GM12873 (cell line): ENCODE measurements around the gene DMTF1.
A peak's percentile ranks its signal among the peaks of the same experiment; 100 is the strongest.

Experiments
- TF ChIP-seq, protein P1 (sequence below): IDR thresholded peaks from 2 replicates; pipeline ENCODE4 v1.5.1; 2012; ENCODE audit warnings: low read depth, mild to moderate bottlenecking, moderate library complexity, low read length, control low read depth; ENCODE audit not compliant: insufficient read depth; ENCODE audit errors: missing control alignments

The DMTF1 gene

DNA sequence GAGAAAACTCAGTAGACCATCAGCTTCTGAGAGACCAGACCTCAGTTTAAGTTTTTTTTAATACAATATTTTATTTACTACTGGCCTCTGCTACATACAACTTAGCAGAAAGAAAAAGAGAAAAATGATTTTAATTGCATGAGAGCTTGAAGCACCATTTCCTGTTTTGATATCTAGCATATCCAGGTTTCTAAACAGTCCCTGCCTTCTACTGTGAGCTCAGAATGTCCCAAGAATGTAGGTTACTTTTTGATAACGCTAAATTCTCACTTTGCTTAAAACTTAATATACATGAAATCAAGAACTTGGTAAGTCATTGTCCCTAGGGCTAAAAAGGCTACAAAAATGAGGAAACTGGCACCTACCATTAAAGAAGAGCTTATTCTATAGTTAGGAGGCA lies 60.2 kb downstream of the DMTF1 start:
- TF ChIP-seq, protein P1, sequence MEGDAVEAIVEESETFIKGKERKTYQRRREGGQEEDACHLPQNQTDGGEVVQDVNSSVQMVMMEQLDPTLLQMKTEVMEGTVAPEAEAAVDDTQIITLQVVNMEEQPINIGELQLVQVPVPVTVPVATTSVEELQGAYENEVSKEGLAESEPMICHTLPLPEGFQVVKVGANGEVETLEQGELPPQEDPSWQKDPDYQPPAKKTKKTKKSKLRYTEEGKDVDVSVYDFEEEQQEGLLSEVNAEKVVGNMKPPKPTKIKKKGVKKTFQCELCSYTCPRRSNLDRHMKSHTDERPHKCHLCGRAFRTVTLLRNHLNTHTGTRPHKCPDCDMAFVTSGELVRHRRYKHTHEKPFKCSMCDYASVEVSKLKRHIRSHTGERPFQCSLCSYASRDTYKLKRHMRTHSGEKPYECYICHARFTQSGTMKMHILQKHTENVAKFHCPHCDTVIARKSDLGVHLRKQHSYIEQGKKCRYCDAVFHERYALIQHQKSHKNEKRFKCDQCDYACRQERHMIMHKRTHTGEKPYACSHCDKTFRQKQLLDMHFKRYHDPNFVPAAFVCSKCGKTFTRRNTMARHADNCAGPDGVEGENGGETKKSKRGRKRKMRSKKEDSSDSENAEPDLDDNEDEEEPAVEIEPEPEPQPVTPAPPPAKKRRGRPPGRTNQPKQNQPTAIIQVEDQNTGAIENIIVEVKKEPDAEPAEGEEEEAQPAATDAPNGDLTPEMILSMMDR = no peak

DNA sequence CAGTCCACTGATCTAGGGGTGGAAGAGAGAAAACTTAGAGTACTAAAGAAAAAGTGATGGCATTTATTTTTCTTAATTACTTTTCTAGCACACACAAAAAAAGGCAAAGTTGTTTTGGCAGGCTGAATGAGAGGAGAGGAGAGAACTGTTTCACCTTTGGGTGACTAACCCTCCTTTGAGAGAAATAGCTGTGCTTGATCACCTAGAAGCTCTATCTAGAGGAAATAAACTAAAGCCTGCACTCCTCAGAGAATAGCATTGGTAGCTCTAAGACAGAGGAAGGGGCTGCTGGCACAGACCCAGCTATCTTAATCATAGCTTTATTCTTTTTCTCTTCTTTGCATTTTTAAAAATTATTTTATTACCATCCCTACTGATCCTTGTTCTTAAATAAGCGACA lies 61.0 kb downstream of the DMTF1 start:
- TF ChIP-seq, protein P1 = no peak

DNA sequence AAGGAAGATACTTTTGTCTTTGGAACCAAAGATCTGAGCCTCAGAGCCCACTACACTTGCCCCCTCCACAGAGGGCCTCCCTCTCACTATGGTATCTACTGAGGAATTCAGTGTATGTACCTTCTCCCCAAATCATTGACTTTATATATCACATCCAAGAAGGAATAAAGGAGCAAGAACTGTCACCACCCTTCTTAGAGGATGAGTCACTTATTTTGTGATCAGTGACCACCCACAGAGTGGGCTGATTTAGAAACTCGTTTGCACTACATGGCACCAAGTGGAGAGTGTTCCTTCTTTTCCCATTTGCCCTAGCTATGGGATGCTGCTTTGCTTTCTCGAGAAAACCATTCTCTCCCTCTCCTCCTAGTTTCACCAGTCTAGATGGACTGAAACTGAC lies 61.6 kb downstream of the DMTF1 start:
- TF ChIP-seq, protein P1 = no peak

DNA sequence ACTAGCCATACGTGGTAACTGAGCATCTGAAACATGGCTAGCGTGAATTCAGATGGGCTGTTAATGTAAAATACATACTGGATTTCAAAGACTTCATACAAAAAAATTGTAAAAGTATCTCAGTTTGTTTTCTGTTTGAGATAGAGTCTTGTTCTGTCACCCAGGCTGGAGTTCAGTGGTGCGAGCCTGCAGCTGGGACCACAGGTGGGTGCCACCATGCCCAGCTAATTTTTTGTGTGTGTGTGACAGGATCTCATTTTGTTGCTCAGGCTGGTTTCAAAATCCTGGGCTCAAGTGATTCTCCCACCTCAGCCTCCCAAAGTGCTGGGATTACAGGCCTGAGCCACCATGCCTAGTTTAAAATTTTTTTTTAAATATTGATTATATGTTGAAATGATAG lies 62.8 kb downstream of the DMTF1 start:
- TF ChIP-seq, protein P1 = no peak

DNA sequence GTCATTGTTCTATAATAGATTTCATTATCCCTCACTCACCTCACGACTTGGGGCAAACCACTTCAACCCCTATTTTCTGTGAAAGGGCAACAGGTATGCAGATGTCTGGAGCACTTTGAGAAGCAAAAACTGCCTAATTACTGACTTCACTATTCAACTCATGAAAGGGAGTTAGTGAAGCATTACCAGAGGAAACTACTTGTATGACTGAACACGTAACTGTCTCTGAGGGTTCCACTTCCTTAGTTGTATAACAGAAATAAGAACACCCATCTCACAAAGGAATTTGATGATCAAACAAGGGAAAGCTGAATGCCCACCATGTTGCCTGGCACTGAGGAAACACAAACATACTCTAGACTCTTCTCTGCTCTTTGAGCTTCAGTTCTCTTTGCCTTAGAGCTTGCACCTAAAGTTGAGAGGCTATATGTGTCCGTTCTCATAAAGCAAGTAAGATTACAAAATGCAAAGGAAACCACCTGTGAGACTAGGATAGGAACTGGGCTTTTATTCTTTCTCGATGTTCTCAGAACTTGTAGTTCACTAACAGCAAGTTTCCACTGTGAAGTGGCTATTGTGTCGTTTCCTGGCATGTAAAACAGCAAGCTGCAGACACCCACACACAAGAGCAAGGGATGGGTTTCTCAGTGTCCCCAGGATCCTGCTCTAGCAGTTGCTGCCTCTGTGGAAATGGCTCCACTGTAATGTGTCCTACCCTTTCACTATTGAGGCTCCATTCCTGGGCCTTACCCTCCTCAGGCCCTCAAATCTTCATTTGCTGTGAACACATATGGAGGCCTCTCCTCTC lies 64.7 kb downstream of the DMTF1 start:
- TF ChIP-seq, protein P1 = no peak

DNA sequence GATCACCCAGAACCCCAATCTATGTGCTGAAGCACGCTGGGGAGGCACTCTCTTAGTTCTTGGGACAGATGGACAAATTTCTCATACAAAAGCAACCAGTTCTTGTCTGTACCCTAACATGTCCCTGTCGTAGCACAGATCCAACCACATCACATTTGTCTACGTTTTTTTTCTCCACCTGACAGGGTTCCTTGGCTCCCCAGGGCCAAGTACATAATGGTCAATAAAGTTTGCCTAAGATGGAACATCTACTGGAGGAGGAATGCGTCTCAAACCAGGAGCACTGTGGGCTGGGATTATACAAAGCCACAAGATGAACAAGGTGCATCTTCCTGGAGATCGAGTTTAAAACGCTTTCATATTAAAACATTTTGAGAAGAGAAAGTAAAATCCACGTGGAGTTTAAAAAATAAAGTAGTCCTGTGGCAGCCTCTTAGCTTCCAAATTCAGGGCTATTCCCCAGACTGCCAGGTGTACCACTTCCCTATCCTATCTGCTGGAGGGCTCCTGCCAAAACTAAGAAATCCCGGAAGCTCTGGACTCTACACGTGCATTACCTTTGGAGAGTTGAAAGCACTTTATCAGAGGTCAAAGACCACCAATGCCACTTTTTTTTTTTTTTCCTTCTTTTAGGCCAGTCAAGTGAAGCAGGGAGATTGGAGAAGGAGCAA lies 65.9 kb downstream of the DMTF1 start:
- TF ChIP-seq, protein P1 = no peak

DNA sequence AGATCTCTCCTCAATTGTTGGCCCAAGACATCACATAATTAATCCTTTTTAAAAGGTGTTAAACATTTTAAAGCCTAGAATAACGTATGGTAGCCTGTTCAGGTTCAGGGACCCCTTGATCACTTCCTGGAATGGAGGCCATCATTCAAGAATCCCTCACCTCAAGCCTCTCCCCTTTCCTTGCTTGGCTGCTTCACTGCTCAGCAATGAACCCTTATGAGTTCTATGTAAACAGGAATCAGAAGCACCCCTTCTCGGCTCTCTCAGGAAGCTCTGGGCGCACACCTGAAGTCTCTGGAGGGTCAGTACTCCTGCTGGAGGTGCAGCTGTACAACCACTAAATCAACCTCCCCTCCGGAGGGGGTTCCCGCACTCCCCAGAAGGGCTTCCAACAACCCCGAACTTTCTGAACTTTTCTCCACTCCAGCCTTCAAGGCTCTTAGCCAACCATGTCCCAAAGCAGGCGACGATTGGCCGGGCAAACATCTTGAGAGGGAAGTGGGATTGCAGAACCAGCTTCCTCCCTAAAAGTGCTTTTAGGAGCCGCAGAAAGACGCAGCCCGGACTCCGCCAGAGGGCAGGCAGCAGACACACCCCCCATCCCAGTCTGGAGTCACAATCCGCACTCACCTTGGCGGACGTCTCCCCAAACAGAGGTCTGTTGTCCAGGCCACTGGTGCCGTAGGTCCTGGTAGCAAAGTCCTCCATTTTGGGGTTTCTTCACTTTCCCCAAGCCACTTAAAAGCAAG lies 66.7 kb downstream of the DMTF1 start:
- TF ChIP-seq, protein P1 = peak; percentile 25
